Measurements from ENCODE around the gene ZMYND10.

The ZMYND10 gene

DNA sequence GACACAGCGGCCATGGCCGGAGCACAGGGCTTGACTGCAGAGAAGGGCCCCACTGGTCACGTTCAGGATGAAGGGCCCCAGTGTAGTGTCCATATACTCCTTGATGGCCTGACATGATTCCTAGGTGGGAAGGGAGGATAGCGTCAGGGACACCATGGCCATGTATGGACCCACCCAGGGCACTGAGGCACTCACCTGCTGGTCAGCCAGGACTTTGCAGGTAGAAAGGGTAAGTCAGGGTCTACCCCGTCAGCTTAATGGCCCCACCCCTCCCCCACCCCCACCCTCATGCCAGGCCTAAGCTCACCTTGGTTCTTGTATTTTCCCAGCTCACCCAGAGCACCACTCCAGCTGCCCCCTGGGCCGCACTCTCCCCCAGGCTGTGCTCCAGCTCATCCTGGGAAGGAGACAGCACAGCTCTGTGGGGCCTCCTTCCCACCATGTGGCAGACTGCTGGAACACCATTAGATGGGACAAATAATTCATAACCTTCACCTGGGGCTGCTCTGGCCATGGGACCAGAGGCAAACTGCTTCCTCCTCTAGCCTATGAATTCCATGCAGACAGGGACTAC is 44.8 kb downstream of the ZMYND10 start:
- DNase-seq, result no peak

DNA sequence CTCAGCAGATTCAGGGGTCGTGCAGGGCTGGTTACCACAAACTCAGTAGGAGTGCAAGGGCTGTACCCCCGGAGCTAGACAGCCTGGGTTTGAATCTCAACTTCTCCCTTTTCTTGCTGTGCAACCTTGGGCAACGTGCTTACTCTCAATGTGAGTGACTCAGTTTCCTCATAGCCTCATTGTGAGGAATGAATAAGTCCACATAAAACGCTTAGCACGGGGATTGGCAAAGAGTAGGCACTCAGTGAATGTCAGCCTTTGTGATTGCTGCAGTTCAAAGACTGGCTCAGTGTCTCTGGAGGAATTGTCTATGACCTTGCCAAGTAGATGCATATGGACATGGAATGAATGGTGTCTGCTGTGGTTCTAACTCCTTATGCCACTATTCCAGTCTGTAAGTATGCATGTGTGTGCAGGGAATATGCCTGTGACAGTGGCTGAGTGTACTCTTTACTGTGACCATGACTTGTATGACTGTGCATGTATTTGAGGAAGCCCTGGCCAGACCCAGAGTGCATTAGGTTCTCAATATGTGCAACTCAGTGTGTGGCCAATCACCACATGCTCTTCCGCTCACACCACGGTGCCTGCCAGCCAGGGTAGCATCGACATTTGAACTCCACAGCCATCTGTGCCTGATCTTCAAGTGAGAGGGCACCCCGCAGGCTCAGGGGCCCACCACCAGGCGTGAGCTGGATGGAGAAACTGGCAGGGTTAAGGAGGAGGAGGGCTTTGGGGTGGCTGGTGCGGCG is 45.4 kb downstream of the ZMYND10 start:
- DNase-seq, result no peak

DNA sequence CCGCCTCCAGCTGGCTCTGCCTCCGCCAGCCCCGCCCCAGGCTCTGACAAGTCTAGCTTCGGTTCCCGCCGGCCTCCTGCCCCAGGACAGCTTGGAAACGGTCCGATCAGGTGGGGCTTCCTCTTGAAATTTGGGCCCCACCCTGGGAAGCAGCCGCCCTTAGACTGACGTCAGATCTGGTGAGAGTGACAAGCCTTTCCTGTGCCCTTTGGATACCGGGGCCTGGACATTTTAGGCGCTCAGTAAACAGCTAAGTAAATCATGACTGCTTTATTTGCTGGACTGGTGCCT is 45.9 kb downstream of the ZMYND10 start:
- no peak for DNase-seq

DNA sequence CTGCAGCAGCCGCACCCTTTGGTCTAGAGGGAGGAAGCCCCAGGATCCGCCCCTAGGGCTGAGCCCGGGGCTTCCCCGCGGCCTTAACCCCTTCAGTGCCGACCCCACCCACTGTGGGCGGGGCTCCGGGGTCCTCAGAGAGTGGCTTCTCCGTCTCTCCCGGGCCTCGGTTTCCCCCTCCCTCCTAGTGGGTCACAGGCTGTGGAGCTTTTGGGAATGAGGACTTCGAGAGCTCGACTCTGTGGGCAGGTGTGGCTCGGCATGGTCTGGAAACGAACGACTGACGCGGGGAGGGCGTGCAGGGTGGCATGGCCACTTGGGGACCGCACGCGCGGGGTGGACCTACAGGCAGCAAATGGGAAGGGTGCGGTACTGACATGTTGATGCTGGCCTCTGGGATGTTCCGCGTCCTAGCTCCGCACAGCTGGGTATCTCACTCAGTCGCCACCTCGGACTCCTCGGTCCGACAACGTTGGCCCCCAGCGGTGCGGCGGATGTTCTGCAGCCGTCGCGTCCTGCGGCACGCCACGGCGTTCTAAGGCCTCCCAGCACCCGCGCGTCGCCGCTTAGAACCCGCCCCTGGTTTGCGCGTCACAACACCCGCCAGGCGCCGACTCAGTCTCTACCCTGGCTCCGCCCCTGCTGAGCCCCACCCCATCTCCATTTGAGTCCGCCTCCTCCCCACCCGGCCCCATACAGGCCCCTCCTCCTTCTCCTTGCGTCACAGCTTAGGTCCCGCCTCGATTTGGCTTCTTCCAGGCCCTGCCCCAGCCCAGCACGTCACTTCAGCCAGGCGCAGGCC is 46.5 kb downstream of the ZMYND10 start, which contains the start of the genes HYAL3 and NAA80:
HYAL3 (minus strand) TSS at position 570 of the 802 bp plus-strand sequence. CDS start 3,803 bp downstream, outside the sequence.
NAA80 (minus strand) TSS at position 570 of the 802 bp plus-strand sequence. CDS start 1,942 bp downstream, outside the sequence.
- DNase-seq, result peak; percentile 86

DNA sequence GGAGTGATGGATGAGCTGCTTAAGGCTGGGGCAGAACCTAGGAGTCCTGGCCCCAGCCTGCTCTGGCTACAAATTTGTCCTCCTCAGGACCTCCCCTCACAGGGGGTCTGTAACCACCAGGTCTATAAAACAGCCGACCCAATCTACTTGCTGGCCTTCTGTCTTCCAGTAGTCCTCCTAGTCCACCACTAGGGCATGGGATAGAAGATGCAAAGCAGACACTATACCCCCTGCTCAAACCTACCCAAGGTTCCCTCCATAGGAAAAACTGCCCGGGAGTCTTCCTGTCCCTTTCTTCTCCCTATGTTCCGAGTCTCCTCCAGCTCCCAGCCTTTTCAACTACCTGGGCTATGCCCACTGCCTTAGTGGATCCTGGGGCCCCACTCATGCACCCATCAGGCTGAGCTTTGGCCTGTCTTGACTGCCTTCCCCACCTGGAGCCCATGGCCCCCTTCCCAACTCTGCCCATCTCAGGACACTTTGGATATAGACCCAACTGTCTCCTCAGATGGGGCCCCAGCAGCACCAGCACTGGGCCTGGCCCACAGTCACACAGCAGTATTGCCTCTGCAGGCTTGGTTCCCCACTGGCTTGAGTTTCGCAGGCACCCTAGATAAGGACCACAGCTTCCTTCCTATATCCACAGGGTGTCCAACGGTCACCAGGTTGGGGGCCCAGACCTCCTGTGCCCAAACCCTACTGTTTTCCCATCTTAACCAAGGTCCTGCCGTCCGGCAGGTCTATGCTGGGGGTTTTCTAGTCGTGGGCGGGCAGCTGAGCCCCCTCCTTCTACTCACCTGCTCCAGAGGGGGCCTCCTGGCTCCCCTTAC is 47.4 kb downstream of the ZMYND10 start:
- DNase-seq, result no peak

DNA sequence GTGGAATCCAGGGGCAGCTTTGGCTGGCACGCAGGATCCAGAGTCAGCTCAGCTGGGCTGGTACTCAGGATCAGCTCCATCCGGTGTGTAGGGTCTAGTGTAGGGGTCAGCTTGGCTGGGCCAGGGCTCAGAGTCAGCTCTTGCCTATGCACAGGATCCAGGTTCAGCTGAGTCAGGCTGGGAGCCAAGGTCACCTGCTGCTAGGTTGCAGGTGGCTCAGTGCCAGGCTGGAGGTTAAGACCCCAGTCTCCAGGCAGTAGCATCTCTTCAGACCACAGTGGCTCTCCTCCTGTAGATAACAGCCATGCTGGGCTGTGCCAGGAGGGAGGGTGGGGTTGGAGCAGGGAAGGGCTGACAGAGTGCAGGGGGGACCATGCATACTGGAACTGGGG is 48.2 kb downstream of the ZMYND10 start:
- DNase-seq, result no peak

DNA sequence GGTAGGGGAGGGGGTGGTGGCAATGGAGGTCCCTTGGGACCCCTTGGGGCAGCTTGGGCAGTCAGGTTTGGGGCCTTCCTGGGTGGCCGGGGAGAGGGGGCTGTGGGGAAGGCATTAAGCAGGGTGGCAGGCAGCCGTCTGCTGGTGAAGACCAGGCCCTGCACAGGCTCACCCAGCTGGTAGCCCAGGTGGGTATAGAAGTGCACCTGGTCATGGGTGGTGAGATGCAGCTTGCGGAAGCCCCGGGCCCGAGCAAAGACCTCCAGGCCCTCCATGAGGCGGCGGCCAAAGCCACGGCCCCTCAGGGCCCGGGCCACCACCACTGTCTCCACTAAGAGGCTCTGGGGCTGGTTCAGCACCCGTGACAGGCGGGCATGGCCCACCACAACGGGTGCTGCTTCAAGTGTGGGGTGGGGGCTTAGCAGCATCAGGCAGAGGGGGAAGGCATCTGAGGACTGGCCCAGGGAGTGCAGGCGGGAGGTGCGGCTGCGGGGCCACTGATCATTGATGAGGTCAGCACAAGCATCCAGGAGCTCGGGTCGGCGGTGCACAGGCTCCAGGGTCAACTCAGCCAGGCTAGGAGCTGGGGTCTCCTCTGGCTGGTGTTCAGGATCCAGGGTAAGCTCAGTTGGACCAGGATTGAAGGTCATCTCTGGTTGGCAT is 48.7 kb downstream of the ZMYND10 start:
- no peak for DNase-seq

DNA sequence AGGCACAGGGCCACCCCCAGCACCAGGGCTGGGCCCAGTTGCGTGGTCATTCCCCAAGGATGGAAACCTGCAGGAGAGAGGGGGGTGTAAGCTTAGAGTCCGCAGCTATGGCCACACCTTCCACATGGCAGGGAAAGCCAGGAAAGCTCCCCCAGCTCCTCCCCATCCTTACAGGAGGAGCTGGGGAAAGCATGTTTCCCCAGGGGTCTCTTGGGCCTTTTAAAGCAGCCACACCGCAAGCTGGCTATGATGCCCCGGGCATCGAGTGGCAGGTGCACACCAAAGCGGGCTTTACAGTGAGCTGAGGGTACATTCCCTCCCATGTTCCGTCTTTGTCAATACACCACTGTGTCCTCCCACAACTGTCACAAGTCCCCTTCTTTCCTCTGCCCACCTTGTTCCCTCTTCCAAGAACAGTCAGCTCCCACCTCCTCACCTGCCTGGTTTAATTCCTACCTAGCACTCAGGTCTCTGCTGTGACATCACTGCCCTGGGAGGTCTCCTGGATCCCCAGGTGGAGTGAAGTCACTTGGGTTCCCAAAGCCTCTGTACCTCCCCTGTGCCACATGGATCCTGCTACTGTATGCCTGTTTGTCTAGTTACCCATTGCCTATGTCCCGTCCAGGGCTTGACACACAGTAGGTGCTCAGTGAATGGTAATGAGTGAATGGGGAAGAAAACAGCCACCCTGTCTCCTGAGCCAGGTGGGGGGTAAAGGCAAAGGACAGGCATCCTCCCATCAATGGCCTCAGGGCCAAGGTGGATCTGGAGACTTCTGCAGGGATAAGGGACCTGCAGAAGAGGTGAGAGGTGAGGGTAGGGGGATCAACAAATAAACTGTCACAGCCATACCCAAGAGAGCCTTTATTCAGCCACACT is 49.7 kb downstream of the ZMYND10 start:
- DNase-seq, result no peak

DNA sequence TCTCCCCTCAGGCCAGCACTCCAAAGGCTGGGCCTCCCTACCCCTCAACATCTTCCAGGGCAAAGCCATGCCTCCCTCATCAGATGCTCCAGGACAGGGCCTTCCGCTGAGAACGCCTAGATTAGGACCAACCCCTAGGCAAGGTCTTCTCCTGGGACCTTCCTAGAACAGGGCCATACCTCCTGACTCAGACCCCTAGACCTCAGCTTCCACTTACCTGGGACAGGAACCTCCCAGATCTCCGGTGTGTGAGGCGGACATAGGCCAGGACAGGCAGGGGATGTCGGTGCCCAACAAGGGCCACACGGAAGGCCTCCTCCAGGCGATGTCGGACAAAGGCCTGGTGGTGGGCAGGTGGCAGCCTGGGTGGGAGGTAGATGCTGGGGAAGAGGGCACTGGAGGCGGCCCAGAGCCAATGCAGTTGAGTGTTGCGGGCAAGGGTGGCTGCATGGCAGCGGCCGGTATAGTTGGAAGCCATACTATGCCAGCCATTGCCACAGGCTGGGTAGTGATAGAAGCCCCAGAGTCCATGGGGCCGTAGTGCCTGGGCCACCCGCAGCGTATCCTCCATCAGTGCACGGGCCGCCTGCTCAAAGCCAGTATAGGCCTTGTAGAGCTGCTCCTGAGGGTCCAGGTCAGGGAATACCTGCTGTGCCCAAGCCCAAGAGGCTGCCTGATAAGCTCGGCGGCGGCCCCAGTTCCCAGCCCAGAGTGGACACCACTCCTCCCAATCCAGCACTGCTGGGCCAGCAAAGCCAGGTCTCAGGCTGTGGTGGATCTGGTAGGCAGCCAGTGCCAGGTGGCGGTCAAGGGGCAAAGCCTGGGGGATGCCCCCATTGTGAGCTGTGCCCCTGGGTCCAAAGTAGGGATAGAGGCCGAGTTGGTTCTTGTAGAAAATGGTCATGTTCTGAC is 50.8 kb downstream of the ZMYND10 start:
- DNase-seq, result no peak

DNA sequence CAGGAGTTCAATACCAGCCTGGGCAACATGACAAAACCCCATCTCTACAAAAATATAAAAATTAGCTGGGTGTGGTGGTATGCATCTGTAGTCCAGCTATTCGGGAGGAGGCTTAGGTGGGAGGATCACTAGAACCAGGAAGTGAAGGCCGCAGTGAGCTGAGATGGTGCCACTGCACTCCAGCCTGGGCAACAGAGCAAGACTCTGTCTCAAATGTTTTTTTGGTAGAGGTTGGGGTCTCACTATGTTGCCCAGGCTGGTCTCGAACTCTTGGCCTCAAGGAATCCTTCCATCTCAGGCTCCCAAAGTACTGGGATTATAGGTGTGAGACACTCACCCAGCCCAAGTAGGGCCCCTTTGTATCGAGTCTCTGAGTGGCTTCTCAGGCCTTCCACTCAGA is 51.4 kb downstream of the ZMYND10 start:
- DNase-seq, result no peak

DNA sequence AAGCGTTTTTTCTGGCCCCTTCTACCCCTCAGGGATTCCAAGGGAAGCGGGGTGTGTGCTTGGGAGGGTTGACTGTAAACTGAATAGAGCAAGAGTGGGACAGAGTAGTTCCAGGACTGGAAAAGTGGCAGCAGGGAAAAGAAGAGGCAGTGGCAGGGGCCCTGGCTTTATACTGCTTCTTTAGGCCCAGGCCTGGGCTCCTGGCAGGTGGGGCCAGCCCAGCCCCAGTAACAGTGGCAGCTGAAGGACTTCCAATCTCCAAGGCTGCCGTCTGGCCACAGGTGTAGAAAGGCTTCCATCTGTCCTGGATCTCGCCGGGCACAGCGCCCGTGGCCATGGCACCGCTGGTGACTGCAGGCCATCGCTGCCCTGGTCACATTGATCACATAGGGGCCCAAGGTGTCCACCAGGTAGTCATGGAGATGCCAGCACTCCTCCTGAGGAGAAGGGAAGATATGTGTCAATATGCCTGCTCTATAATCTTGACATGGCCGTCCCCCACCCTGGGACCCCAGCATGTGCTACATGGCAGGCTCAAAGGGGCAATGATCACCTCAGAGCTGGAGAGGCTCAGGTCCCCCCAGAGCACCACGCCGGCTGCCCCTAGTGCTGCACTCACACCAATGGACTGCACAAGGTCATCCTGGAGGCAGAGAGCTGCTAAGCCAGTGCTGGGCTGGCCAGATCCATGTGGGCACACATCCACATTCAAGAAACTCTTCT is 52.3 kb downstream of the ZMYND10 start:
- DNase-seq, result no peak

DNA sequence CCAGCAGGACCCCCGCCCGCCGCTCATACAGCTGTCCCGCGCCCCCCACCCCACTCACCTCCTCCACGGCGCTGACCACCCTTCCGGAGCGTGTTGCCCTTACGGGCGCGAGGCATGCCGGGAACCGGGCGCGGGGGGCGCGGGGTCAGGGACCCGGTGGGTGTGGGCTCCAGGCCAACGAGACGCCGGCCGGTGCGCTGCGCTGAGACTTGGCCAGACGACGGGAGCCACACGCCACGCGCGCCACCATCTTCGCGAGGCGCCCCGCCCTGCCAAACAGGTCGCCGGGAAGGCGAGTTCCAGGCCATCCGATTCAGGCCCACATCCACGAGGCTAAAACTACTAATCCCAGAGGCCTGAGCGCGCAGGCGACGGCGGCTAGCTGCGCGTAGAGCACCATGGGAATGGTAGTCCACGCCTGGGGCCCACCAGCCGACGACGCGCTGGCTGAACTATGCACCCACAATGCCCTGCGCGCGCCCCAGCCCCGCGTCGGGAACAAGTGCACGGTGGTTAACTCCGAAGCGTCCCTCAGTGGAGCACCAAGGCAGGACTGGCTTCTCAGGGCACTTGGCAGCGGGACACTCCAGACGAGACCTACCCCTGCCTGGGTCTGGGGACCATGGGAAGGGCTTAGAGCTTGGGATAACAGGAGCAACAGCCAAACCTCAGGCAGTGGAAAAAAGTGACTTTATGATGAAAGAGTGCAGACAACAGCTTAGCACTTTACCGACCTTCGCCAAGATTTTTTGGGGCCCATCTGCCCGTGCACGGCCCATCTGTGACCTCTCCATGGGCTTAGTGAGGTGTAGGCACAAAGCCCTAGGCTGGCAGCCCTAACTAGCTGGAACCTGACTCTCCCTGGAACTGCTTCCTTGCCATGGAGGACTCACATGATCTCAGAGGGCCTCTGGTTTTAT is 53.1 kb downstream of the ZMYND10 start, which contains the start of gene IFRD2:
IFRD2 (minus strand) TSS at position 271 of the 920 bp plus-strand sequence; CDS start at position 116, 155 bp downstream.
- peak; percentile 86 for DNase-seq

All from DMS153 (cell line).